ENCODE data around the gene CLDN16. TPM values are rescaled to one million over a fixed set of nuclear protein-coding genes. Genes with fewer than 3 reads are reported as not detected.

Gene CLDN16
- total RNA-seq (2013): not detected
- polyA plus RNA-seq (not detected), polyA minus RNA-seq (not detected in 2 replicates), total RNA-seq (0 to 1.4 (median 0.05) reads per million in 11 experiments)

GRCh38 chr3:190387578-190388213 lies at the start of gene CLDN16:
Gene CLDN16 (plus strand): TSS chr3:190388163. CDS start chr3:190388330, 167 bp downstream.
- H3K27me3 Mint-ChIP-seq (ENCODE audit: low read depth in 3 of 3): peaks cover 0 to 3% (median 1%) of the 10 kb centered on the region in 3 donors
- no peak within 1 kb of the TSS for H3K27ac Mint-ChIP-seq

GRCh38 chr3:190338717-190339116 lies 49.2 kb upstream of the CLDN16 start:
- intact Hi-C loops (cut with micrococcal nuclease): no loop called here
- Histone ChIP-seq H3K27ac (ENCODE audit: low read depth in 1 of 2, low read length in 2 of 2) (no peak overlapping the region), H3K27me3 (ENCODE audit: control insufficient read depth in 2 of 2, insufficient read depth in 2 of 2, low read length in 2 of 2) (no peaks in the 10 kb centered on the region), H3K4me2 (replicated peaks; ENCODE audit: extremely low read depth, low read length, poor library complexity, severe bottlenecking) (no peak overlapping the region), H3K9ac (ENCODE audit: insufficient read depth, low read length, poor library complexity, severe bottlenecking) (no peak overlapping the region), H3K4me1 (ENCODE audit: control insufficient read depth in 1 of 2, insufficient read depth in 2 of 2, low read length in 2 of 2) (no peaks in the 10 kb centered on the region), H4K20me1 (ENCODE audit: insufficient read depth, low read length) (no peaks in the 10 kb centered on the region), H3K9me3 (replicated peaks in 1 of 2; ENCODE audit: control insufficient read depth in 1 of 2, insufficient read depth in 1 of 2, low read length in 2 of 2) (no peaks in the 10 kb centered on the region), H3K36me3 (replicated peaks in 1 of 2; ENCODE audit: control insufficient read depth in 1 of 2, insufficient read depth in 2 of 2, low read length in 2 of 2) (no peaks in the 10 kb centered on the region), H3K4me3 (replicated peaks in 1 of 3; ENCODE audit: low read depth in 2 of 3, low read length in 3 of 3) (no peak overlapping the region), H2AFZ (ENCODE audit: insufficient read depth, low read depth, low read length, poor library complexity, severe bottlenecking) (no peak overlapping the region), H3K79me2 (ENCODE audit: insufficient read depth, low read length) (no peaks in the 10 kb centered on the region)
- no peaks in the 10 kb centered on the region for H3K36me3 Mint-ChIP-seq
- no peak for DNase-seq
- peaks cover 0 to 2% (median 1%) of the 10 kb centered on the region in 3 donors for H3K27me3 Mint-ChIP-seq (ENCODE audit: low read depth in 3 of 3)
- no peak overlapping the region for H3K4me3 Mint-ChIP-seq
- TF ChIP-seq CTCF (IDR thresholded peaks at IDR 0.05): no peak
- H3K4me1 Mint-ChIP-seq: no peaks in the 10 kb centered on the region
- peaks cover 0 to 9% (median 0%) of the 10 kb centered on the region in 7 donors for H3K9me3 Mint-ChIP-seq
- H3K27ac Mint-ChIP-seq: no peak overlapping the region

More at GRCh38 chr3:190387578-190388213, at the start of gene CLDN16:
- intact Hi-C loops (cut with micrococcal nuclease): no loop called here
- no peaks in the 10 kb centered on the region for H3K36me3 Mint-ChIP-seq
- H3K4me1 ChIP-seq (ENCODE audit: control insufficient read depth in 1 of 2, insufficient read depth in 2 of 2, low read length in 2 of 2): no peaks in the 10 kb centered on the region
- H3K4me3 Mint-ChIP-seq: no peak within 1 kb of the TSS
- H3K27ac ChIP-seq (ENCODE audit: low read depth in 1 of 2, low read length in 2 of 2): no peak within 1 kb of the TSS
- no peaks in the 10 kb centered on the region for H3K79me2 ChIP-seq (ENCODE audit: insufficient read depth, low read length)
- no peaks in the 10 kb centered on the region for H3K4me1 Mint-ChIP-seq
- no peak within 1 kb of the TSS for H3K4me2 ChIP-seq (replicated peaks; ENCODE audit: extremely low read depth, low read length, poor library complexity, severe bottlenecking)
- no peaks in the 10 kb centered on the region for H3K9me3 Mint-ChIP-seq
- no peaks in the 10 kb centered on the region for H3K36me3 ChIP-seq (replicated peaks in 1 of 2; ENCODE audit: control insufficient read depth in 1 of 2, insufficient read depth in 2 of 2, low read length in 2 of 2)
- H2AFZ ChIP-seq (ENCODE audit: insufficient read depth, low read depth, low read length, poor library complexity, severe bottlenecking): no peak within 1 kb of the TSS
- H3K4me3 ChIP-seq (replicated peaks in 1 of 3; ENCODE audit: low read depth in 2 of 3, low read length in 3 of 3): no peak within 1 kb of the TSS
- no peaks in the 10 kb centered on the region for H3K27me3 ChIP-seq (ENCODE audit: control insufficient read depth in 2 of 2, insufficient read depth in 2 of 2, low read length in 2 of 2)
- WGBS (ENCODE audit: insufficient coverage): 88% methylated on average over 8 of the region's 12 CpGs
- H4K20me1 ChIP-seq (ENCODE audit: insufficient read depth, low read length): no peaks in the 10 kb centered on the region
- no peak within 1 kb of the TSS for H3K9ac ChIP-seq (ENCODE audit: insufficient read depth, low read length, poor library complexity, severe bottlenecking)
- no peaks in the 10 kb centered on the region for H3K9me3 ChIP-seq (replicated peaks in 1 of 2; ENCODE audit: control insufficient read depth in 1 of 2, insufficient read depth in 1 of 2, low read length in 2 of 2)
- no peak for DNase-seq
- no peak for TF ChIP-seq CTCF (IDR thresholded peaks at IDR 0.05)
